Spleen (tissue), 11 donors: ENCODE measurements around the gene RTN4IP1. TPM values are rescaled to one million over a fixed set of nuclear protein-coding genes. Genes with fewer than 3 reads are reported as not detected.

Source experiments
- DNase-seq: peaks from one replicate; pipeline ENCODE4 v3.0.0-alpha.2; 2020
- H3K27ac ChIP-seq, 8 donors: fragments of 200-600 bp; sonication (generic) in 7 of 8; 1 replicate in 4 of 8; 2 replicates in 4 of 8; pipeline versions ENCODE4 v1.5.0 to v1.8.0; 2016 to 2021; ENCODE audit warnings: inconsistent platforms in 4 of 8, mild to moderate bottlenecking in 4 of 8, moderate library complexity in 1 of 8
- H3K27me3 ChIP-seq, 7 donors: fragments of 200-600 bp; sonication (generic) in 6 of 7; replicated peaks in 1 of 7; 1 replicate in 4 of 7; 2 replicates in 3 of 7; pipeline versions ENCODE4 v1.5.0 to v1.8.0; 2016 to 2021; ENCODE audit warnings: inconsistent platforms in 3 of 7, mild to moderate bottlenecking in 1 of 7
- H3K36me3 ChIP-seq, 6 donors: fragments of 200-600 bp; sonication (generic) in 5 of 6; 1 replicate in 4 of 6; 2 replicates in 2 of 6; pipeline versions ENCODE4 v1.5.0 to v1.8.0; 2016 to 2021; ENCODE audit warnings: inconsistent platforms in 2 of 6
- H3K4me1 ChIP-seq, 6 donors: fragments of 200-600 bp; sonication (generic) in 5 of 6; 1 replicate in 3 of 6; 2 replicates in 3 of 6; pipeline versions ENCODE4 v1.5.0 to v1.8.0; 2016 to 2021; ENCODE audit warnings: inconsistent platforms in 3 of 6
- H3K4me3 ChIP-seq, 8 donors: fragments of 200-600 bp; sonication (generic) in 7 of 8; 1 replicate in 4 of 8; 2 replicates in 4 of 8; pipeline versions ENCODE4 v1.5.0 to v1.8.0; 2016 to 2021; ENCODE audit warnings: inconsistent platforms in 4 of 8, mild to moderate bottlenecking in 4 of 8, moderate library complexity in 2 of 8
- H3K9me3 ChIP-seq, 8 donors: fragments of 200-600 bp; sonication (generic) in 7 of 8; 1 replicate in 4 of 8; 2 replicates in 4 of 8; pipeline versions ENCODE4 v1.5.0 to v1.8.0; 2016 to 2021; ENCODE audit warnings: inconsistent platforms in 4 of 8
- POLR2A ChIP-seq, 3 donors: fragments of 450-650 bp; IDR thresholded peaks; one replicate each; pipeline ENCODE4 v1.5.1; 2017; ENCODE audit warnings: antibody characterized with exemption in 3 of 3, mild to moderate bottlenecking in 1 of 3
- POLR2AphosphoS5 ChIP-seq, 3 donors: sonication (generic); formaldehyde crosslinking; IDR thresholded peaks; one replicate each; pipeline ENCODE4 v1.5.1; 2017; ENCODE audit warnings: antibody characterized with exemption in 3 of 3
- WGBS, 5 donors: extraction: QIAGEN DNeasy Blood & Tissue Kit in 3 of 5; methylation state at CpG; one replicate each; pipeline versions ENCODE4 v1.1.5 to v1.1.7; 2013 to 2018; 5-methylcytosine and 5-hydroxymethylcytosine counted together
- intact Hi-C: fragments of 100-400 bp; cut with DNase I; formaldehyde crosslinking; loops from one replicate; pipeline ENCODE4 v1.15.0; 2023; ENCODE audit warnings: low total_unique reads
- polyA plus RNA-seq, 3 donors: library from polyadenylated mRNA; stranded (reverse); fragments of 200-250 nt; gene quantifications; one replicate each; pipeline ENCODE4 v1.2.1, GENCODE V29; 2013
- total RNA-seq, 7 donors: library from RNA; depleted of rRNA in 3 of 7; stranded (reverse); fragments of >200 nt in 3 of 7; fragmentation: NEBNext Ultra II Directional in 4 of 7; extraction: Animal tissue kit (Norgen Biotek cat#: 25700) in 4 of 7; gene quantifications; one replicate each; pipeline versions ENCODE4 v1.1.0 to v1.2.1, GENCODE V29; 2016 to 2021
- TF ChIP-seq, protein P1 (sequence below), 11 experiments: fragments of 200-600 bp in 7 of 11; fragments of 450-650 bp in 4 of 11; sonication (generic) in 4 of 11; IDR thresholded peaks in 8 of 11; conservative IDR thresholded peaks in 3 of 11; 1 replicate in 7 of 11; 2 replicates in 4 of 11; pipeline versions ENCODE4 v1.4.0 to v1.8.0; 2016 to 2021; ENCODE audit warnings: antibody characterized with exemption in 11 of 11, inconsistent platforms in 4 of 11, mild to moderate bottlenecking in 1 of 11
- donor health status: healthy with polysubstance abuse.
- donor health status: DM: no; HTN: no; CAD: no; lungs with moderate emphysema.
- donor health status: DM: no; HTN: no; CAD: no.
- donor health status: Bipolar disorder and iron deficiency.
- donor health status: healthy.
- donor health status: DM: no; HTN: no; CAD: no.
- donor health status: DM: yes; HTN: yes; CAD: no.

RTN4IP1 gene
- total and polyA plus RNA-seq, 10 donors = 3.9 to 9.1 (median 6.6) TPM

DNA sequence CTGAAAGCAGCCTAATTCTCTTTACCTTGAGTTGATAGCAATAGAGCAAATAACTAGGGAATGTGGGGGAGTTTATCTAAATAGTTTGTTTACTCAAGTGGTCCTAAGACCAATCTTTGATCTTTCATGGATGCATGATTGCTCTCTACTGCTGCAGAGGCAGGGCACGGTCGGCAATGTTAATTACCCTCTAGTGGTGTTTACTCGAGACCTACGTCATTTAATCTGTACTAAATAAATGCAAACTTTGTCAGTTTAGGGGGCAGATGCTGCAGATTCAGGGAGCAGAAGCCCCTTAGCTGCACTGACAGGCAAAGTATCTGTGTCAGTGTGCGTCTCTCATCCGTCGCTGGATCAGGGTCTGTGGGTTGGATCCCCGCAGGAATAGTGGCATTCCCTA, 6.9 kb downstream of the RTN4IP1 start:
- no peaks in the 10 kb centered on the region for H3K9me3 ChIP-seq
- H3K27me3 ChIP-seq = no peaks in the 10 kb centered on the region
- H3K4me3 ChIP-seq = no peak overlapping the region
- H3K36me3 ChIP-seq = peaks cover 0 to 40% (median 7%) of the 10 kb centered on the region in 6 donors
- H3K4me1 ChIP-seq = peaks cover 0 to 24% (median 11%) of the 10 kb centered on the region in 6 donors
- no peak overlapping the region for H3K27ac ChIP-seq
- no peak for DNase-seq
- intact Hi-C loops = no loop called here
- TF ChIP-seq POLR2A (IDR thresholded peaks at IDR 0.05) (no peak), POLR2AphosphoS5 (IDR thresholded peaks at IDR 0.05) (no peak)
- TF ChIP-seq, protein P1, sequence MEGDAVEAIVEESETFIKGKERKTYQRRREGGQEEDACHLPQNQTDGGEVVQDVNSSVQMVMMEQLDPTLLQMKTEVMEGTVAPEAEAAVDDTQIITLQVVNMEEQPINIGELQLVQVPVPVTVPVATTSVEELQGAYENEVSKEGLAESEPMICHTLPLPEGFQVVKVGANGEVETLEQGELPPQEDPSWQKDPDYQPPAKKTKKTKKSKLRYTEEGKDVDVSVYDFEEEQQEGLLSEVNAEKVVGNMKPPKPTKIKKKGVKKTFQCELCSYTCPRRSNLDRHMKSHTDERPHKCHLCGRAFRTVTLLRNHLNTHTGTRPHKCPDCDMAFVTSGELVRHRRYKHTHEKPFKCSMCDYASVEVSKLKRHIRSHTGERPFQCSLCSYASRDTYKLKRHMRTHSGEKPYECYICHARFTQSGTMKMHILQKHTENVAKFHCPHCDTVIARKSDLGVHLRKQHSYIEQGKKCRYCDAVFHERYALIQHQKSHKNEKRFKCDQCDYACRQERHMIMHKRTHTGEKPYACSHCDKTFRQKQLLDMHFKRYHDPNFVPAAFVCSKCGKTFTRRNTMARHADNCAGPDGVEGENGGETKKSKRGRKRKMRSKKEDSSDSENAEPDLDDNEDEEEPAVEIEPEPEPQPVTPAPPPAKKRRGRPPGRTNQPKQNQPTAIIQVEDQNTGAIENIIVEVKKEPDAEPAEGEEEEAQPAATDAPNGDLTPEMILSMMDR (IDR thresholded peaks at IDR 0.05 in 8 of 11, conservative IDR thresholded peaks at IDR 0.05 in 3 of 11) = no peak
- 94 to 96% (median 94%) methylated on average over 8 of the region's 8 CpGs for WGBS, 5 donors

DNA sequence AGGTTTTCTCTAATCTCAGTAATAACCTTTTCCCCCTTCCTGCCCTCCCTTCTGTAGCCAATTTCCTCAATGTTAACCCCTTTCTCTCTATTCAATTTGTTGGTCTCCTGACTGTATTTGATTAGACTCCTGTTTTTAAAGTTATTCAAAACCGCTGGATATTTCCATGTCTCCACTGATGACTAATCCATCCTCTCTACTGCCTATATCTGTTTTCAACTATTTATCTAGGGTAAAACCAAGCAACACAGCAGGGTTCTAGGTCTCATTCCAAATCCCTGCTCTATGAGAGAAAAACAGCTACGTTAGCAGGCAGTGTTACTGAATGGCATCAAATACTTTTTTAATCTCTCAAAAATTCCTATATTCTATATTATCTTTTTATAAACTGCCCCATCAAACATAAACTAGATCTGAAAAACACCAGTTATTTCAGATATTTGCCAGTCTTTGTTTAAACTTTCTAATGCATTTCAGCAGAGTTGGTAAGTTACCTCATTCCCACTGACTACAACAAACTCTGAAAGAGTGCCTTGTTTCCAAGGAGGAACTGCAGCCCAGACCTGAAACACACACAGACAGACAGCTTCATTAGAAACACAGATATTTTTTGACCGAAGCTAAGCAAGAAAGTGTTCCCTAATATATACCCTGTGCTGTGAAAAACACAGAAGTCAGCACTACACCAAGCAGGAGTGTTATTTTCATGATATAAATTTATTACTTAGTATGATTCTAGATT, 8.2 kb downstream of the RTN4IP1 start:
- Histone ChIP-seq H3K4me1 (peaks cover 0 to 11% (median 1%) of the 10 kb centered on the region in 6 donors), H3K36me3 (peaks cover 0 to 53% (median 7%) of the 10 kb centered on the region in 6 donors), H3K4me3 (no peak overlapping the region), H3K9me3 (no peaks in the 10 kb centered on the region), H3K27ac (no peak overlapping the region), H3K27me3 (no peaks in the 10 kb centered on the region)
- DNase-seq = no peak
- no peak for TF ChIP-seq POLR2A (IDR thresholded peaks at IDR 0.05)
- intact Hi-C loops = no loop called here
- 83 to 91% (median 89%) methylated on average over 3 of the region's 3 CpGs for WGBS, 5 donors

DNA sequence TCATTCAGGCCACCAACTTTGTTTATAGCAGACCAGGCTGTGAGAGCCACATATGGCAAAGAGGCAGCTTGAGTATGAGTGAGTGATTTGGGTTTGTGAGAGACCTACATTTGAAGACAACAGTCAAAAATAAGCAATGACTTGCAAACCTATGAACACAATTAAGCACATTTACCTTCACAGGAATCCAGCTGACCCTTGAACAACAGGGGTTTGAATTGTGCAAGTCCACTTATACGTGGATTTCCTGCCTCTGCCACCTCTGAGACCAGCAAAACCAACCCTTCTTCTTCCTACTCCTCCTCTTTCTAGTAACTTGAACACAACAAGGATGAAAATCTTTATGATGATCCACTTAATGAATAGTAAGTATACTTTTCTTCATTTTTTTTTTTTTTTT, 10.1 kb downstream of the RTN4IP1 start:
- H3K4me1 ChIP-seq = peaks cover 0 to 8% (median 0%) of the 10 kb centered on the region in 6 donors
- H3K9me3 ChIP-seq = no peaks in the 10 kb centered on the region
- no peak for DNase-seq
- H3K36me3 ChIP-seq = peaks cover 0 to 57% (median 7%) of the 10 kb centered on the region in 6 donors
- TF ChIP-seq POLR2AphosphoS5 (IDR thresholded peaks at IDR 0.05) (no peak), POLR2A (IDR thresholded peaks at IDR 0.05) (no peak)
- TF ChIP-seq, protein P1 (IDR thresholded peaks at IDR 0.05 in 8 of 11, conservative IDR thresholded peaks at IDR 0.05 in 3 of 11) = no peak
- no peaks in the 10 kb centered on the region for H3K27me3 ChIP-seq
- no peak overlapping the region for H3K27ac ChIP-seq
- WGBS, 5 donors = 34 to 73% (median 53%) methylated on average over 1 of the region's 1 CpG
- intact Hi-C loops = no loop called here
- no peak overlapping the region for H3K4me3 ChIP-seq

DNA sequence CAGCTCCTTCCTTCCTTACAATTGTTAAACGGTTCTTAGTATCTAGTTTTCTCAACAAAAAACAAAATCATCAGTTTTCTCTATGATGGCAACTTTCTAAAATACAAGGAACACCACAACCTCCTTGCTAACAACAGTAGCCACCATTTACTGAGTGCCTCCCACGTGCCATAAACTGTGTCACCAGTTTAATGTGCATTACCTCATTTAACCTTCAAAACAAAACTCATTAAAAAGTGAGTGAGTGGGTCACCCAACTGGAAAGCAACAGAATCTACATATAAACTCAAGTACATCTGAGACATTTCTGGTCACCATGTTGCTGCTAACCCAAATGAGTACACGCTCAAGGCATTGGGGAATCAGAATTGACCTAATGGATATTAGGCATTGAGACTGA, 11.0 kb downstream of the RTN4IP1 start:
- peaks cover 0 to 64% (median 8%) of the 10 kb centered on the region in 6 donors for H3K36me3 ChIP-seq
- no peak for DNase-seq
- no peak overlapping the region for H3K27ac ChIP-seq
- H3K9me3 ChIP-seq = no peaks in the 10 kb centered on the region
- no peaks in the 10 kb centered on the region for H3K27me3 ChIP-seq
- no peak overlapping the region for H3K4me3 ChIP-seq
- TF ChIP-seq, protein P1 (IDR thresholded peaks at IDR 0.05 in 8 of 11, conservative IDR thresholded peaks at IDR 0.05 in 3 of 11) = no peak
- TF ChIP-seq POLR2AphosphoS5 (IDR thresholded peaks at IDR 0.05) (no peak), POLR2A (IDR thresholded peaks at IDR 0.05) (no peak)
- H3K4me1 ChIP-seq = peaks cover 0 to 17% (median 0%) of the 10 kb centered on the region in 6 donors
- intact Hi-C loops = no loop called here
- 54 to 76% (median 68%) methylated on average over 3 of the region's 3 CpGs for WGBS, 5 donors
